Keratinocyte (primary cell): ENCODE measurements around the gene ZBTB20. TPM values are rescaled to one million over a fixed set of nuclear protein-coding genes. Genes with fewer than 3 reads are reported as not detected.

Source experiments
- DNase-seq: peaks from one replicate; pipeline ENCODE4 v3.0.0-alpha.2; 2011; ENCODE audit warnings: low read depth, missing footprints, low spot score
- FAIRE-seq: peaks from 2 replicates; lab custom pipeline; 2011; peaks lifted over from hg19 to GRCh38; lab: Jason Lieb, UNC
- H2AFZ ChIP-seq: 2 replicates; pipeline ENCODE4 v1.6.0; 2012; ENCODE audit warnings: low read length, control low read depth, inconsistent platforms; ENCODE audit not compliant: control insufficient read depth
- H3K27ac ChIP-seq: 2 replicates; pipeline ENCODE4 v1.5.1; 2011; ENCODE audit warnings: low read length; ENCODE audit not compliant: control insufficient read depth, insufficient read depth
- H3K27me3 ChIP-seq: 3 replicates; pipeline ENCODE4 v1.6.0; 2011; ENCODE audit warnings: low read length; ENCODE audit not compliant: control insufficient read depth, insufficient read depth; ENCODE audit errors: extremely low read depth
- H3K36me3 ChIP-seq, 2 experiments: 2 replicates in 1 of 2; 3 replicates in 1 of 2; pipeline ENCODE4 v1.5.1; 2011; ENCODE audit warnings: low read length in 2 of 2, mild to moderate bottlenecking in 1 of 2; ENCODE audit not compliant: control insufficient read depth in 2 of 2, insufficient read depth in 2 of 2; ENCODE audit errors: extremely low read depth in 1 of 2
- H3K4me1 ChIP-seq: 3 replicates; pipeline ENCODE4 v1.5.1; 2011; ENCODE audit warnings: low read length; ENCODE audit not compliant: control insufficient read depth, insufficient read depth; ENCODE audit errors: extremely low read depth
- H3K4me2 ChIP-seq: 3 replicates; pipeline ENCODE4 v1.6.0; 2011; ENCODE audit warnings: low read depth, low read length; ENCODE audit not compliant: control insufficient read depth, insufficient read depth; ENCODE audit errors: extremely low read depth
- H3K4me3 ChIP-seq, 3 experiments: fragments of 200-600 bp in 1 of 3; sonication (generic) in 1 of 3; 2 replicates in 2 of 3; 3 replicates in 1 of 3; pipeline ENCODE4 v1.5.1; 2011 to 2016; ENCODE audit warnings: low read length in 3 of 3, mild to moderate bottlenecking in 3 of 3, control low read depth in 2 of 3, inconsistent platforms in 1 of 3, low read depth in 1 of 3, mixed read lengths in 1 of 3, mixed run types in 1 of 3, moderate library complexity in 1 of 3; ENCODE audit not compliant: control insufficient read depth in 2 of 3, insufficient read depth in 2 of 3; ENCODE audit errors: extremely low read depth in 1 of 3
- H3K79me2 ChIP-seq: 2 replicates; pipeline ENCODE4 v1.6.0; 2012; ENCODE audit warnings: low read length; ENCODE audit not compliant: control insufficient read depth, insufficient read depth
- H3K9ac ChIP-seq: 3 replicates; pipeline ENCODE4 v1.6.0; 2011; ENCODE audit warnings: low read length; ENCODE audit not compliant: control insufficient read depth, insufficient read depth; ENCODE audit errors: extremely low read depth
- H3K9me1 ChIP-seq: 3 replicates; pipeline ENCODE4 v1.6.0; 2011; ENCODE audit warnings: low read length; ENCODE audit not compliant: control insufficient read depth, insufficient read depth; ENCODE audit errors: extremely low read depth
- H3K9me3 ChIP-seq: 2 replicates; pipeline ENCODE4 v1.5.1; 2012; ENCODE audit warnings: low read depth, low read length; ENCODE audit not compliant: control insufficient read depth
- H4K20me1 ChIP-seq: 3 replicates; pipeline ENCODE4 v1.6.0; 2011; ENCODE audit warnings: low read length; ENCODE audit not compliant: control insufficient read depth, insufficient read depth; ENCODE audit errors: extremely low read depth
- EZH2 ChIP-seq: IDR thresholded peaks from one replicate; pipeline ENCODE4 v1.6.1; 2012; ENCODE audit warnings: inconsistent platforms, mild to moderate bottlenecking, low read length, moderate library complexity
- dilution Hi-C: fragments of 300-500 bp; cut with MboI; formaldehyde crosslinking; loops from one replicate; pipeline ENCODE4 v1.7.0; 2020; ENCODE audit warnings: low sequenced_read_pairs; ENCODE audit not compliant: extremely low pct_ligation_motif_present
- polyA plus RNA-seq, 5 experiments: library from polyadenylated mRNA; depleted of rRNA in 3 of 5; stranded (reverse) in 3 of 5; stranded (forward) in 1 of 5; unstranded in 1 of 5; fragments of >200 nt; gene quantifications; 1 replicate in 1 of 5; 2 replicates in 3 of 5; 3 replicates in 1 of 5; pipeline versions ENCODE4 v1.2.1 to v1.2.3, GENCODE V29; 2011 to 2012; ENCODE audit warnings: missing spikeins in 2 of 5, low read depth in 1 of 5, low replicate concordance in 1 of 5
- TF ChIP-seq, protein P1 (sequence below), 3 experiments: IDR thresholded peaks in 1 of 3; conservative IDR thresholded peaks in 1 of 3; optimal IDR thresholded peaks in 1 of 3; 2 replicates in 2 of 3; 3 replicates in 1 of 3; pipeline versions ENCODE3 to v1.5.1; 2011; ENCODE audit warnings: low read length in 3 of 3, mild to moderate bottlenecking in 3 of 3, moderate library complexity in 2 of 3, control low read depth in 1 of 3, inconsistent platforms in 1 of 3; ENCODE audit not compliant: insufficient read depth in 2 of 3; ENCODE audit errors: extremely low read depth in 1 of 3

ZBTB20 gene
- polyA plus RNA-seq, 1 donor (not counting 4 experiments of a cell fraction or from before 2014, with no cell fraction given): 0.52 TPM

DNA sequence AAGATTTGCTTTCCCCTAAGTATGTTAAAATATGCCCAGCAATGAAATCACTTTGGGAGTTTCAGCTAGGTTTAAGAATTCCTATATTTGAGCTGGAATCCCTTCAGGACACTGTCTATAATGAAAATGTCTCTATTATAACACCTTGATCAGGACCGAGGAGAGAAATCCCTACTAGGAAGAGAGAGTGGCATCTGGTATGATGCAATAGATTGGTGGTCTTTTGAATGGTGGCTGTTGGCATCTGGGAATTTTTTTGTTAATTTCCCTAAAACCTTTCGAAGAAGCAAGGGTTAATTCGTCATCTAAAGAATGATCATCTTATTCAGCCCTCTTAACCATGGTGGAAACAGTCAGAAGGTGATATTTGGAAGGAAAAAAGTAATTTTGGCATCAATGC is 810.2 kb downstream of the ZBTB20 start:
- H3K9me1 ChIP-seq: no peaks in the 10 kb centered on the region
- no peak overlapping the region for H3K9ac ChIP-seq
- dilution Hi-C loops: no loop called here
- no peak overlapping the region for H3K4me3 ChIP-seq
- H3K9me3 ChIP-seq: no peaks in the 10 kb centered on the region
- no peaks in the 10 kb centered on the region for H3K27me3 ChIP-seq
- H3K27ac ChIP-seq: no peak overlapping the region
- no peaks in the 10 kb centered on the region for H3K4me1 ChIP-seq
- H3K36me3 ChIP-seq: no peaks in the 10 kb centered on the region
- H3K79me2 ChIP-seq: no peaks in the 10 kb centered on the region
- DNase-seq (no peak), FAIRE-seq (no peak)
- H3K4me2 ChIP-seq: no peak overlapping the region
- no peaks in the 10 kb centered on the region for H4K20me1 ChIP-seq
- H2AFZ ChIP-seq: no peak overlapping the region
- TF ChIP-seq EZH2: no peak
- TF ChIP-seq, protein P1, sequence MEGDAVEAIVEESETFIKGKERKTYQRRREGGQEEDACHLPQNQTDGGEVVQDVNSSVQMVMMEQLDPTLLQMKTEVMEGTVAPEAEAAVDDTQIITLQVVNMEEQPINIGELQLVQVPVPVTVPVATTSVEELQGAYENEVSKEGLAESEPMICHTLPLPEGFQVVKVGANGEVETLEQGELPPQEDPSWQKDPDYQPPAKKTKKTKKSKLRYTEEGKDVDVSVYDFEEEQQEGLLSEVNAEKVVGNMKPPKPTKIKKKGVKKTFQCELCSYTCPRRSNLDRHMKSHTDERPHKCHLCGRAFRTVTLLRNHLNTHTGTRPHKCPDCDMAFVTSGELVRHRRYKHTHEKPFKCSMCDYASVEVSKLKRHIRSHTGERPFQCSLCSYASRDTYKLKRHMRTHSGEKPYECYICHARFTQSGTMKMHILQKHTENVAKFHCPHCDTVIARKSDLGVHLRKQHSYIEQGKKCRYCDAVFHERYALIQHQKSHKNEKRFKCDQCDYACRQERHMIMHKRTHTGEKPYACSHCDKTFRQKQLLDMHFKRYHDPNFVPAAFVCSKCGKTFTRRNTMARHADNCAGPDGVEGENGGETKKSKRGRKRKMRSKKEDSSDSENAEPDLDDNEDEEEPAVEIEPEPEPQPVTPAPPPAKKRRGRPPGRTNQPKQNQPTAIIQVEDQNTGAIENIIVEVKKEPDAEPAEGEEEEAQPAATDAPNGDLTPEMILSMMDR (optimal IDR thresholded peaks at IDR 0.05 in 1 of 3, IDR thresholded peaks at IDR 0.05 in 1 of 3, conservative IDR thresholded peaks at IDR 0.05 in 1 of 3; ENCODE audit: extremely low read depth in 1 of 3, insufficient read depth in 2 of 3, low read length in 3 of 3): no peak

DNA sequence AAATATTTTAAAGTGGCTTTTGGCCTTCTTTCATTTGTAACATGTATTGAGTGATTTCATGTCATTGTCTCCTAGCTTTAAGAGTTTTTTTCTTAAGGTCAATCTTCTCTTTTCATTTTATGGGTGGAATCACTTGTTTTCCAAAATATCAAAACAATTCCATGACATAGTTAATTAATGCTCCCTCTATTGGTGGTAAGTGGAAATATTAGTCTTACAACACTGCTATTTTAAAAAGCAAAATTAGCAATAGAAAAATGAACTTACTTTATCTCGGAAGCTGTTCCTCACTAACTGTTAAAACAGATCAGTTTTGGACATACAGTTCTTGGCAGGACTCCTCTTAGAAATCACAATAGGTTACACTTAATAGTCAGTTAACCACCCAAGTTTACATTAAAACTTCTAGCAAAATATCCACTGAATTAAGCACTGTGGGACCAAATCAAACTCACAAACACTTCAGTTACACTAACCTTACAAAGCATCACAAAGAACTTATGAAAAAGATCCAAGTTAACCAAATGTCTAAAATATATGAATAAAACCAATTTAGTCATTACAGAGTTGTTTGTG is 810.9 kb downstream of the ZBTB20 start:
- Histone ChIP-seq H3K4me3 (no peak overlapping the region), H2AFZ (no peak overlapping the region), H3K36me3 (no peaks in the 10 kb centered on the region), H3K27me3 (no peaks in the 10 kb centered on the region), H3K27ac (no peak overlapping the region), H3K4me1 (no peaks in the 10 kb centered on the region), H3K9me1 (no peaks in the 10 kb centered on the region), H4K20me1 (no peaks in the 10 kb centered on the region), H3K9me3 (no peaks in the 10 kb centered on the region), H3K4me2 (no peak overlapping the region), H3K79me2 (no peaks in the 10 kb centered on the region), H3K9ac (no peak overlapping the region)
- dilution Hi-C loops: no loop called here
- FAIRE-seq: no peak
- TF ChIP-seq, protein P1 (optimal IDR thresholded peaks at IDR 0.05 in 1 of 3, IDR thresholded peaks at IDR 0.05 in 1 of 3, conservative IDR thresholded peaks at IDR 0.05 in 1 of 3; ENCODE audit: extremely low read depth in 1 of 3, insufficient read depth in 2 of 3, low read length in 3 of 3): peak in 2 of 3 experiments; percentile 3 to 20
- TF ChIP-seq EZH2: no peak
- no peak for DNase-seq
